Measurements from ENCODE around the gene RAD51B.
"Not testable (repeated sequence)": the region's sequence is repeated elsewhere in the genome, so short reads cannot be mapped to it uniquely, and the experiment has no call there.

Gene RAD51B

GRCh38 chr14:68027276-68027675 is 207.7 kb downstream of the RAD51B start:
- no peak overlapping the region for H3K9ac ChIP-seq
- H3K4me1 ChIP-seq = no peaks in the 10 kb centered on the region
- TF ChIP-seq Cebpa-rat (IDR thresholded peaks at IDR 0.05) = no peak
- H3K4me3 ChIP-seq = no peak overlapping the region
- no peak overlapping the region for H3K27ac ChIP-seq
- no peak overlapping the region for H3K4me2 ChIP-seq
- H3K9me3 ChIP-seq = peaks cover 48% of the 10 kb centered on the region
- H3K27me3 ChIP-seq = no peaks in the 10 kb centered on the region
- H3K36me3 ChIP-seq = no peaks in the 10 kb centered on the region; the same call in 1 of the 2 replicates
- H4K20me1 ChIP-seq = no peaks in the 10 kb centered on the region

- no peaks in the 10 kb centered on the region for H3K4me1 ChIP-seq
- H3K4me3 ChIP-seq = no peak overlapping the region
- no peak for TF ChIP-seq Cebpa-rat (IDR thresholded peaks at IDR 0.05)
- H3K4me2 ChIP-seq = no peak overlapping the region
- no peaks in the 10 kb centered on the region; the same call in 1 of the 2 replicates for H3K36me3 ChIP-seq
- no peak overlapping the region for H3K27ac ChIP-seq
- no peaks in the 10 kb centered on the region for H3K27me3 ChIP-seq
- H3K9ac ChIP-seq = no peak overlapping the region
- H4K20me1 ChIP-seq = no peaks in the 10 kb centered on the region
- peaks cover 45% of the 10 kb centered on the region for H3K9me3 ChIP-seq
These were observed 208.5 kb downstream of the RAD51B start for GRCh38 chr14:68028075-68028474.

GRCh38 chr14:68031011-68031410 is 211.4 kb downstream of the RAD51B start:
- H4K20me1 ChIP-seq, H3K4me2 ChIP-seq, H3K4me3 ChIP-seq, H3K36me3 ChIP-seq, H3K9ac ChIP-seq, H3K27me3 ChIP-seq, H3K27ac ChIP-seq, H3K4me1 ChIP-seq: not testable (repeated sequence)
- H3K9me3 ChIP-seq = peaks cover 35% of the 10 kb centered on the region

- no peak for TF ChIP-seq Cebpa-rat (IDR thresholded peaks at IDR 0.05)
- Histone ChIP-seq H3K4me2 (no peak overlapping the region), H3K9me3 (peaks cover 35% of the 10 kb centered on the region), H3K4me3 (no peak overlapping the region), H3K4me1 (no peaks in the 10 kb centered on the region), H3K27me3 (no peaks in the 10 kb centered on the region), H4K20me1 (no peaks in the 10 kb centered on the region), H3K27ac (no peak overlapping the region), H3K9ac (no peak overlapping the region), H3K36me3 (no peaks in the 10 kb centered on the region; the same call in 1 of the 2 replicates)
These were observed 212.6 kb downstream of the RAD51B start for GRCh38 chr14:68032154-68032553.

- no peak overlapping the region for H3K27ac ChIP-seq
- H3K4me2 ChIP-seq = no peak overlapping the region
- H3K4me3 ChIP-seq = no peak overlapping the region
- no peak overlapping the region for H3K9ac ChIP-seq
- no peaks in the 10 kb centered on the region; the same call in 1 of the 2 replicates for H3K36me3 ChIP-seq
- H3K4me1 ChIP-seq = no peaks in the 10 kb centered on the region
- H3K27me3 ChIP-seq = no peaks in the 10 kb centered on the region
- peaks cover 30% of the 10 kb centered on the region for H3K9me3 ChIP-seq
- H4K20me1 ChIP-seq = no peaks in the 10 kb centered on the region
- no peak for TF ChIP-seq Cebpa-rat (IDR thresholded peaks at IDR 0.05)
These were observed 213.9 kb downstream of the RAD51B start for GRCh38 chr14:68033336-68033932.

- no peak overlapping the region for H3K9ac ChIP-seq
- no peak overlapping the region for H3K4me2 ChIP-seq
- peaks cover 17% of the 10 kb centered on the region for H3K9me3 ChIP-seq
- H3K4me3 ChIP-seq = no peak overlapping the region
- H3K27me3 ChIP-seq = no peaks in the 10 kb centered on the region
- H3K4me1 ChIP-seq = no peaks in the 10 kb centered on the region
- no peaks in the 10 kb centered on the region for H4K20me1 ChIP-seq
- no peak overlapping the region for H3K27ac ChIP-seq
- TF ChIP-seq Cebpa-rat (IDR thresholded peaks at IDR 0.05) = no peak
- H3K36me3 ChIP-seq = no peaks in the 10 kb centered on the region
These were observed 215.3 kb downstream of the RAD51B start for GRCh38 chr14:68034896-68035295.

- no peaks in the 10 kb centered on the region for H4K20me1 ChIP-seq
These were observed 216.6 kb downstream of the RAD51B start for GRCh38 chr14:68036202-68036601.

GRCh38 chr14:68039593-68039992 is 220.0 kb downstream of the RAD51B start:
- TF ChIP-seq Cebpa-rat (IDR thresholded peaks at IDR 0.05) = no peak
- H3K4me2 ChIP-seq = no peak overlapping the region
- H3K4me3 ChIP-seq = no peak overlapping the region
- no peaks in the 10 kb centered on the region for H3K27me3 ChIP-seq
- no peak overlapping the region for H3K9ac ChIP-seq
- H3K4me1 ChIP-seq = no peaks in the 10 kb centered on the region
- no peaks in the 10 kb centered on the region for H3K36me3 ChIP-seq
- H3K9me3 ChIP-seq = no peaks in the 10 kb centered on the region
- no peaks in the 10 kb centered on the region for H4K20me1 ChIP-seq
- H3K27ac ChIP-seq = no peak overlapping the region

More at GRCh38 chr14:68036202-68036601, 216.6 kb downstream of the RAD51B start:
- Histone ChIP-seq H3K9me3 (peaks cover 5% of the 10 kb centered on the region), H3K4me2 (no peak overlapping the region), H3K4me1 (no peaks in the 10 kb centered on the region), H3K4me3 (no peak overlapping the region), H3K27me3 (no peaks in the 10 kb centered on the region), H3K36me3 (no peaks in the 10 kb centered on the region), H3K27ac (no peak overlapping the region), H3K9ac (no peak overlapping the region)
- TF ChIP-seq Cebpa-rat (IDR thresholded peaks at IDR 0.05) = no peak

- no peak for TF ChIP-seq Cebpa-rat (IDR thresholded peaks at IDR 0.05)
- H3K4me1 ChIP-seq = no peaks in the 10 kb centered on the region
- no peak overlapping the region for H3K27ac ChIP-seq
- H3K9ac ChIP-seq = no peak overlapping the region
- H3K27me3 ChIP-seq = no peaks in the 10 kb centered on the region
- no peaks in the 10 kb centered on the region for H3K9me3 ChIP-seq
- H3K4me3 ChIP-seq = no peak overlapping the region
- no peaks in the 10 kb centered on the region for H3K36me3 ChIP-seq
- H3K4me2 ChIP-seq = no peak overlapping the region
- H4K20me1 ChIP-seq = no peaks in the 10 kb centered on the region
These were observed 221.2 kb downstream of the RAD51B start for GRCh38 chr14:68040633-68041369.

GRCh38 chr14:68041876-68042354 is 222.3 kb downstream of the RAD51B start:
- H3K4me1 ChIP-seq = no peaks in the 10 kb centered on the region
- no peaks in the 10 kb centered on the region for H3K36me3 ChIP-seq
- TF ChIP-seq Cebpa-rat (IDR thresholded peaks at IDR 0.05) = no peak
- no peak overlapping the region for H3K27ac ChIP-seq
- no peak overlapping the region for H3K4me2 ChIP-seq
- no peaks in the 10 kb centered on the region for H4K20me1 ChIP-seq
- H3K27me3 ChIP-seq = no peaks in the 10 kb centered on the region
- H3K9me3 ChIP-seq = no peaks in the 10 kb centered on the region
- H3K4me3 ChIP-seq = no peak overlapping the region
- no peak overlapping the region for H3K9ac ChIP-seq
